Activated T-cell treated with anti-CD3 and anti-CD28 coated beads for 48 hours (primary cell): Measurements from ENCODE around the gene HOXA4.

Experiments
- DNase-seq: peaks from one replicate; pipeline ENCODE4 v3.0.0-alpha.2; 2020; ENCODE audit warnings: low read depth

Gene HOXA4

GRCh38 chr7:27133409-27134231 lies 3.1 kb upstream of the HOXA4 start:
- no peak for DNase-seq

GRCh38 chr7:27132978-27133377 lies 2.4 kb upstream of the HOXA4 start:
- no peak for DNase-seq

- no peak for DNase-seq
Measured at GRCh38 chr7:27132214-27132613, 1.7 kb upstream of the HOXA4 start.

- no peak for DNase-seq
Measured at GRCh38 chr7:27131390-27131819, 848 bp upstream of the HOXA4 start.

GRCh38 chr7:27129729-27130539 lies 623 bp downstream of the HOXA4 start:
- DNase-seq = no peak

- DNase-seq = no peak
Measured at GRCh38 chr7:27128776-27129728, 1.5 kb downstream of the HOXA4 start.

GRCh38 chr7:27128034-27128433 lies 2.5 kb downstream of the HOXA4 start:
- DNase-seq = no peak

GRCh38 chr7:27126596-27127327 lies 3.8 kb downstream of the HOXA4 start:
- no peak for DNase-seq

GRCh38 chr7:27125986-27126394 lies 4.6 kb downstream of the HOXA4 start:
- no peak for DNase-seq

- DNase-seq = no peak
Measured at GRCh38 chr7:27124902-27125689, 5.5 kb downstream of the HOXA4 start.

- no peak for DNase-seq
Measured at GRCh38 chr7:27124096-27124901, 6.3 kb downstream of the HOXA4 start.

GRCh38 chr7:27123477-27124053 lies 7.0 kb downstream of the HOXA4 start:
- no peak for DNase-seq

GRCh38 chr7:27123007-27123476 lies 7.5 kb downstream of the HOXA4 start:
- DNase-seq = no peak

- no peak for DNase-seq
Measured at GRCh38 chr7:27122077-27122910, 8.3 kb downstream of the HOXA4 start.

GRCh38 chr7:27121684-27122076 lies 8.9 kb downstream of the HOXA4 start:
- DNase-seq = no peak

- DNase-seq = no peak
Measured at GRCh38 chr7:27119412-27119911, 11.1 kb downstream of the HOXA4 start.

- no peak for DNase-seq
Measured at GRCh38 chr7:27118580-27118979, 12.0 kb downstream of the HOXA4 start.

GRCh38 chr7:27117887-27118491 lies 12.6 kb downstream of the HOXA4 start:
- no peak for DNase-seq
